Trophoblast cell (in vitro differentiated cells and primary cell): ENCODE measurements around the gene HGD.

ENCODE experiments used
- DNase-seq, 2 donors: peaks; one replicate each; pipeline ENCODE4 v3.0.0-alpha.2; 2016
- H2AFZ ChIP-seq: 2 replicates; pipeline ENCODE4 v1.6.1; 2013; ENCODE audit warnings: low read length, moderate library complexity, mild to moderate bottlenecking; ENCODE audit not compliant: insufficient read depth, poor library complexity
- H2AK5ac ChIP-seq: 2 replicates; pipeline ENCODE4 v1.6.1; 2013; ENCODE audit warnings: mild to moderate bottlenecking, low read length
- H2BK120ac ChIP-seq: 2 replicates; pipeline ENCODE4 v1.6.1; 2013; ENCODE audit warnings: low read length, mild to moderate bottlenecking, moderate library complexity; ENCODE audit not compliant: insufficient read depth, poor library complexity
- H2BK12ac ChIP-seq: 2 replicates; pipeline ENCODE4 v1.6.1; 2013; ENCODE audit warnings: mild to moderate bottlenecking, low read length, moderate library complexity
- H2BK5ac ChIP-seq: 2 replicates; pipeline ENCODE4 v1.6.1; 2013; ENCODE audit warnings: low read length, low read depth, moderate library complexity, mild to moderate bottlenecking; ENCODE audit not compliant: poor library complexity
- H3K14ac ChIP-seq: 2 replicates; pipeline ENCODE4 v1.6.1; 2013; ENCODE audit warnings: mild to moderate bottlenecking, low read length
- H3K18ac ChIP-seq: 2 replicates; pipeline ENCODE4 v1.6.1; 2013; ENCODE audit warnings: mild to moderate bottlenecking, low read length
- H3K23ac ChIP-seq: 2 replicates; pipeline ENCODE4 v1.6.1; 2013; ENCODE audit warnings: low read length
- H3K27ac ChIP-seq: 2 replicates; pipeline ENCODE4 v1.5.1; 2013; ENCODE audit warnings: low read depth, mild to moderate bottlenecking, inconsistent platforms, low read length, moderate library complexity
- H3K27me3 ChIP-seq: 2 replicates; pipeline ENCODE4 v1.6.1; 2013; ENCODE audit warnings: inconsistent platforms, mild to moderate bottlenecking, low read length, moderate library complexity; ENCODE audit not compliant: insufficient read depth
- H3K36me3 ChIP-seq, 2 experiments: 1 replicate in 1 of 2; 2 replicates in 1 of 2; pipeline ENCODE4 v1.6.1; 2013; ENCODE audit warnings: low read length in 2 of 2, mild to moderate bottlenecking in 2 of 2, moderate library complexity in 1 of 2; ENCODE audit not compliant: insufficient read depth in 2 of 2, control insufficient read depth in 1 of 2
- H3K4ac ChIP-seq: 2 replicates; pipeline ENCODE4 v1.6.1; 2013; ENCODE audit warnings: low read depth, mild to moderate bottlenecking, low read length, moderate library complexity
- H3K4me1 ChIP-seq, 2 experiments: 1 replicate in 1 of 2; 2 replicates in 1 of 2; pipeline ENCODE4 v1.6.1; 2013; ENCODE audit warnings: low read length in 2 of 2, mild to moderate bottlenecking in 2 of 2, moderate library complexity in 1 of 2; ENCODE audit not compliant: insufficient read depth in 2 of 2, control insufficient read depth in 1 of 2
- H3K4me2 ChIP-seq: 2 replicates; pipeline ENCODE4 v1.6.1; 2013; ENCODE audit warnings: inconsistent platforms, mild to moderate bottlenecking, low read length, moderate library complexity
- H3K4me3 ChIP-seq: 2 replicates; pipeline ENCODE4 v1.5.1; 2013; ENCODE audit warnings: mild to moderate bottlenecking, low read depth, low read length, inconsistent platforms
- H3K79me1 ChIP-seq: one replicate; pipeline ENCODE4 v1.6.1; 2013; ENCODE audit warnings: low read length
- H3K79me2 ChIP-seq: 2 replicates; pipeline ENCODE4 v1.6.1; 2013; ENCODE audit warnings: low read length, mild to moderate bottlenecking; ENCODE audit not compliant: control insufficient read depth, insufficient read depth, poor library complexity
- H3K9ac ChIP-seq: 2 replicates; pipeline ENCODE4 v1.6.1; 2013; ENCODE audit warnings: mild to moderate bottlenecking, low read length
- H3K9me3 ChIP-seq: 2 replicates; pipeline ENCODE4 v1.6.1; 2013; ENCODE audit warnings: low read depth, mild to moderate bottlenecking, control low read depth, inconsistent platforms, low read length; ENCODE audit not compliant: insufficient read depth
- H4K12ac ChIP-seq: 2 replicates; pipeline ENCODE4 v1.6.1; 2013; ENCODE audit warnings: low read depth, mild to moderate bottlenecking, low read length, moderate library complexity
- H4K8ac ChIP-seq: 2 replicates; pipeline ENCODE4 v1.6.1; 2013; ENCODE audit warnings: low read depth, mild to moderate bottlenecking, low read length, moderate library complexity
- H4K91ac ChIP-seq: one replicate; pipeline ENCODE4 v1.6.1; 2013; ENCODE audit warnings: low read depth, mild to moderate bottlenecking, low read length, moderate library complexity
- WGBS: extraction: QIAGEN DNeasy Blood & Tissue Kit; methylation state at CpG from one replicate; pipeline ENCODE4 v1.1.7; 2013; ENCODE audit warnings: missing lambda C conversion rate; ENCODE audit not compliant: insufficient read length, insufficient coverage; ENCODE audit errors: extremely low coverage; 5-methylcytosine and 5-hydroxymethylcytosine counted together

The HGD gene

DNA sequence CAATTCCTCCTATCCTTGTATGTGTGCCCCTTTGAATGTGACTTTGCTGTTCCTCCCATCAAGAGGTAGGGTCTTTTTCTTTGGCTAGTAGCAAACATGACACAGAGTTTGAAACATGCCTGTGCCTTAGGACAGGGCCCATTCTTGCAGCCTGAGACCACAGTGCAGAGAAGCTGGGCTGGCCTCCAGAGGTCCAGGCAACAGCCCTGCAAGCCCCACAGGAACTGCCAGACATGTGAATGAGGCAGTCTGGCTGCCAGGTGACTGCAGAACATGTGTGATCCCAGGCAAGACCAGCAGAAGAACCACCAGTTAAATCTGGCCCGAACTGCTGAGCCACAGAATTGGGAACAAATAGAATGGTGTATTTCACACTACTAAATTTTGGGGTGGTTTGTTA lies 1.2 kb upstream of the HGD start:
- no peak overlapping the region for H4K12ac ChIP-seq
- no peak overlapping the region for H3K4ac ChIP-seq
- H3K18ac ChIP-seq, result peak overlapping the region; percentile 50
- H3K4me3 ChIP-seq, result no peak overlapping the region
- H3K9ac ChIP-seq, result no peak overlapping the region
- WGBS, result no CpG with 5 or more reads among the region's 1 CpG
- DNase-seq, result no peak
- no peak overlapping the region for H2BK120ac ChIP-seq
- H3K36me3 ChIP-seq, result no peaks in the 10 kb centered on the region
- H3K79me2 ChIP-seq, result no peaks in the 10 kb centered on the region
- no peak overlapping the region for H3K27ac ChIP-seq
- H3K79me1 ChIP-seq, result no peaks in the 10 kb centered on the region
- H3K4me1 ChIP-seq, result peaks cover 0 to 5% of the 10 kb centered on the region in 2 experiments
- no peak overlapping the region for H3K14ac ChIP-seq
- H2AK5ac ChIP-seq, result no peak overlapping the region
- H4K91ac ChIP-seq, result no peak overlapping the region
- no peak overlapping the region for H3K23ac ChIP-seq
- H3K9me3 ChIP-seq, result no peaks in the 10 kb centered on the region
- H2AFZ ChIP-seq, result no peak overlapping the region
- no peaks in the 10 kb centered on the region for H3K27me3 ChIP-seq
- no peak overlapping the region for H2BK12ac ChIP-seq
- H4K8ac ChIP-seq, result no peak overlapping the region
- no peak overlapping the region for H3K4me2 ChIP-seq
- H2BK5ac ChIP-seq, result no peak overlapping the region

DNA sequence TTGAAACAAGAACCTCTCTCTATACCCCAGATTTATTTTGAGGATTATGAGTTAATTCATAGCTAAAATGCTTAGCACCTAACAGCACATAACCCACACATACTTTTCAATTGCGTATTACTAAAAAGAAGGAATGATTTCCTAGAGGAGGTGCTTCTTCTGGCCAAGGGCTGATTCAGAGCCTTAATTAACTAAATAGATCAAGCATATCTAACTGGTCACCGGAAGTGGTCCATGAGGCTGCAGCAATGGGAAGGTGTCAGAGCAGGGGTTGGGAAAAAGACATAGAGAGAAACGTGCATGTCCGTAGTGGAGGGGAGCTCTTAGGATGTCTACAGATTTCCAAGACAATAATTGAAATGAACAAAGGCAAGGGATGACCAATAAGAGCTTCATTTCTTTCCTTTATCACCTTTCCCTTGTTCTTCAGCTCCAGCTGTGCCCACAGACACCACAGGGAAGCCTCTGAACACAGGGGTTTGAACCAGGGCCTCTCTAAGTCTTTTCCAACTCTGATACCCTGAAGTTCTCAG lies 467 bp downstream of the HGD start:
- no CpG with 5 or more reads among the region's 4 CpGs for WGBS
- no peak overlapping the region for H2BK12ac ChIP-seq
- H3K9me3 ChIP-seq, result no peaks in the 10 kb centered on the region
- no peaks in the 10 kb centered on the region for H3K79me2 ChIP-seq
- no peak overlapping the region for H3K4me2 ChIP-seq
- no peaks in the 10 kb centered on the region for H3K79me1 ChIP-seq
- H2BK120ac ChIP-seq, result no peak overlapping the region
- DNase-seq, result no peak
- no peaks in the 10 kb centered on the region for H3K36me3 ChIP-seq
- no peak overlapping the region for H4K8ac ChIP-seq
- peaks cover 0 to 5% of the 10 kb centered on the region in 2 experiments for H3K4me1 ChIP-seq
- H3K27ac ChIP-seq, result no peak overlapping the region
- no peak overlapping the region for H3K18ac ChIP-seq
- no peak overlapping the region for H3K4me3 ChIP-seq
- H3K14ac ChIP-seq, result no peak overlapping the region
- no peak overlapping the region for H3K9ac ChIP-seq
- no peaks in the 10 kb centered on the region for H3K27me3 ChIP-seq
- no peak overlapping the region for H3K4ac ChIP-seq
- H2AK5ac ChIP-seq, result no peak overlapping the region
- no peak overlapping the region for H4K12ac ChIP-seq
- H2AFZ ChIP-seq, result no peak overlapping the region
- no peak overlapping the region for H2BK5ac ChIP-seq
- H3K23ac ChIP-seq, result no peak overlapping the region
- H4K91ac ChIP-seq, result no peak overlapping the region

DNA sequence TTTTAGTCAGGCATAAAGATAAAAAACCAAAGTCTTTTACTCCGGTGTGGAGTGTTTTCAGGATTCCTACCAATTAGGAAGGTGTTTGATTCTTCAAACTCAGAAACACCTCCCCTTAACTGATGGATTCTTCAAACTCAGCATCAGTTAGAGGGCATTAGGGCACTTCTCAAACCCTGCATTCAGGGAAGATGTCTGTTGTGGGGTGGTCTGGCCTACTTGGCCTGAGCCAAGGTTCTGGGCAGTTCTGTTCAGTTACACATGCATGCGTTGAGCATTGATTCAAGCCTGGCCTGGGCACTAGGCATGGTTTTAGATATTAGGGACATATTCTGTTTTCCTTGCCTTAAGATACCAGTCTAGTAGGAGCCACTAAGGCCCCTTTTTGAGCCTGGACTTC lies 1.0 kb downstream of the HGD start:
- no CpG with 5 or more reads among the region's 2 CpGs for WGBS
- Histone ChIP-seq H3K4me1 (peaks cover 0 to 5% of the 10 kb centered on the region in 2 experiments), H3K27me3 (no peaks in the 10 kb centered on the region), H2AFZ (no peak overlapping the region), H2AK5ac (no peak overlapping the region), H3K9ac (no peak overlapping the region), H2BK5ac (no peak overlapping the region), H3K23ac (no peak overlapping the region), H3K18ac (no peak overlapping the region), H4K12ac (no peak overlapping the region), H3K36me3 (no peaks in the 10 kb centered on the region), H2BK12ac (no peak overlapping the region), H3K14ac (no peak overlapping the region), H4K8ac (no peak overlapping the region), H3K4me3 (no peak overlapping the region), H2BK120ac (no peak overlapping the region), H3K79me1 (no peaks in the 10 kb centered on the region), H3K9me3 (no peaks in the 10 kb centered on the region), H3K27ac (no peak overlapping the region), H3K4ac (no peak overlapping the region), H3K4me2 (no peak overlapping the region), H3K79me2 (no peaks in the 10 kb centered on the region), H4K91ac (no peak overlapping the region)
- no peak for DNase-seq

- no peak overlapping the region for H2BK12ac ChIP-seq
- no peak overlapping the region for H3K27ac ChIP-seq
- no peak overlapping the region for H3K18ac ChIP-seq
- no peak overlapping the region for H4K8ac ChIP-seq
- no peak overlapping the region for H4K12ac ChIP-seq
- H3K79me2 ChIP-seq, result no peaks in the 10 kb centered on the region
- H3K9me3 ChIP-seq, result no peaks in the 10 kb centered on the region
- DNase-seq, result no peak
- peaks cover 0 to 5% of the 10 kb centered on the region in 2 experiments for H3K4me1 ChIP-seq
- no peak overlapping the region for H3K14ac ChIP-seq
- no peak overlapping the region for H3K4me3 ChIP-seq
- WGBS, result no CpG with 5 or more reads among the region's 3 CpGs
- H3K79me1 ChIP-seq, result no peaks in the 10 kb centered on the region
- no peak overlapping the region for H3K9ac ChIP-seq
- no peak overlapping the region for H3K4me2 ChIP-seq
- no peak overlapping the region for H3K4ac ChIP-seq
- H2BK5ac ChIP-seq, result no peak overlapping the region
- no peaks in the 10 kb centered on the region for H3K36me3 ChIP-seq
- H2BK120ac ChIP-seq, result no peak overlapping the region
- no peaks in the 10 kb centered on the region for H3K27me3 ChIP-seq
- H2AK5ac ChIP-seq, result no peak overlapping the region
- H4K91ac ChIP-seq, result no peak overlapping the region
- H3K23ac ChIP-seq, result no peak overlapping the region
- no peak overlapping the region for H2AFZ ChIP-seq
These were observed 1.7 kb downstream of the HGD start for GRCh38 chr3:120680193-120680894.
